ENCODE results near the gene GPSM3.

The GPSM3 gene

GRCh38 chr6:32149092-32149755 is 43.2 kb downstream of the GPSM3 start:
- no peak for TF ChIP-seq SPI1 (IDR thresholded peaks at IDR 0.05; ENCODE audit: borderline replicate concordance, low read depth)
- TF ChIP-seq GABPA (IDR thresholded peaks at IDR 0.05; ENCODE audit: low read depth): no peak
- TF ChIP-seq REST (IDR thresholded peaks at IDR 0.05; ENCODE audit: insufficient replicate concordance, low read depth): no peak
- no peak for TF ChIP-seq CTCF (IDR thresholded peaks at IDR 0.05; ENCODE audit: insufficient read depth, low read length)
- no peak for TF ChIP-seq POLR2AphosphoS5 (IDR thresholded peaks at IDR 0.05; ENCODE audit: low read depth)
- Histone ChIP-seq H3K27ac (replicated peaks) (no peak overlapping the region), H3K27me3 (ENCODE audit: insufficient read depth, poor library complexity, severe bottlenecking) (peaks cover 40% of the 10 kb centered on the region), H3K4me3 (replicated peaks; ENCODE audit: insufficient read depth, low read length) (no peak overlapping the region)
- DNase-seq (ENCODE audit: low read depth in 1 of 2, low spot score in 1 of 2): no peak

- DNase-seq (ENCODE audit: low read depth in 1 of 2, low spot score in 1 of 2): no peak
- Histone ChIP-seq H3K27me3 (ENCODE audit: insufficient read depth, poor library complexity, severe bottlenecking) (peaks cover 36% of the 10 kb centered on the region), H3K27ac (replicated peaks) (no peak overlapping the region), H3K4me3 (replicated peaks; ENCODE audit: insufficient read depth, low read length) (no peak overlapping the region)
- no peak for TF ChIP-seq GABPA (IDR thresholded peaks at IDR 0.05; ENCODE audit: low read depth)
- no peak for TF ChIP-seq REST (IDR thresholded peaks at IDR 0.05; ENCODE audit: insufficient replicate concordance, low read depth)
- TF ChIP-seq CTCF (IDR thresholded peaks at IDR 0.05; ENCODE audit: insufficient read depth, low read length): no peak
These were observed 44.0 kb downstream of the GPSM3 start for GRCh38 chr6:32148289-32149091.

GRCh38 chr6:32147401-32148132 is 44.9 kb downstream of the GPSM3 start:
- peaks cover 29% of the 10 kb centered on the region for H3K27me3 ChIP-seq (ENCODE audit: insufficient read depth, poor library complexity, severe bottlenecking)
- DNase-seq (ENCODE audit: low read depth in 1 of 2, low spot score in 1 of 2): no peak
- H3K4me3 ChIP-seq (replicated peaks; ENCODE audit: insufficient read depth, low read length): no peak overlapping the region
- TF ChIP-seq REST (IDR thresholded peaks at IDR 0.05; ENCODE audit: insufficient replicate concordance, low read depth) (no peak), SPI1 (IDR thresholded peaks at IDR 0.05; ENCODE audit: borderline replicate concordance, low read depth) (no peak), CTCF (IDR thresholded peaks at IDR 0.05; ENCODE audit: insufficient read depth, low read length) (no peak), POLR2AphosphoS5 (IDR thresholded peaks at IDR 0.05; ENCODE audit: low read depth) (no peak), GABPA (IDR thresholded peaks at IDR 0.05; ENCODE audit: low read depth) (no peak)
- H3K27ac ChIP-seq (replicated peaks): no peak overlapping the region

Data from HL-60 (cell line).